IMR-90 (cell line): ENCODE data around the gene ZKSCAN1. TPM values are rescaled to one million over a fixed set of nuclear protein-coding genes. Genes with fewer than 3 reads are reported as not detected.

ENCODE experiments used
- ATAC-seq: fragments of 200-7000 bp; cut with Tn5 transposase; 2 replicates; pipeline ENCODE4 v1.9.1; 2020; ENCODE audit warnings: low read depth, mild to moderate bottlenecking, moderate library complexity
- BruUV-seq: library from RNA; stranded (reverse); fragments of 400-500 nt; replicated peaks from 2 replicates; lab custom pipeline; 2021; lab: Mats Ljungman, UMichigan
- CTCF ChIA-PET: fragments of 300-600 bp; formaldehyde crosslinking; extraction: SDS; loops from one replicate; lab custom pipeline; 2021; ENCODE audit warnings: antibody characterized with exemption; lab: Yijun Ruan, JAX
- POLR2A ChIA-PET: fragments of 300-600 bp; sonication (Branson Sonifier 250); formaldehyde crosslinking; loops from one replicate; lab custom pipeline; 2022; ENCODE audit warnings: antibody characterized with exemption; ENCODE audit not compliant: unreplicated experiment; lab: Charles Lee
- DNase-seq: peaks from one replicate; pipeline ENCODE4 v3.0.0; 2013
- H2AFZ ChIP-seq: replicated peaks from 2 replicates; pipeline ENCODE3; 2013; ENCODE audit warnings: low read length, mild to moderate bottlenecking; ENCODE audit not compliant: poor library complexity
- H2AK5ac ChIP-seq: 2 replicates; pipeline ENCODE4 v1.6.1; 2013; ENCODE audit warnings: low read depth, low read length, inconsistent platforms
- H2AK9ac ChIP-seq: replicated peaks from 2 replicates; pipeline ENCODE3; 2013; ENCODE audit warnings: mild to moderate bottlenecking, low read depth, low read length, moderate library complexity; ENCODE audit not compliant: poor library complexity
- H2BK120ac ChIP-seq: 2 replicates; pipeline ENCODE4 v1.6.1; 2013; ENCODE audit warnings: low read depth, low read length, inconsistent platforms
- H2BK15ac ChIP-seq: 3 replicates; pipeline ENCODE4 v1.6.1; 2013; ENCODE audit warnings: low read depth, low read length, inconsistent platforms
- H2BK20ac ChIP-seq: 2 replicates; pipeline ENCODE4 v1.6.1; 2013; ENCODE audit warnings: low read depth, mild to moderate bottlenecking, inconsistent platforms, low read length, moderate library complexity
- H2BK5ac ChIP-seq: 2 replicates; pipeline ENCODE4 v1.6.1; 2013; ENCODE audit warnings: mild to moderate bottlenecking, low read depth, low read length, inconsistent platforms; ENCODE audit not compliant: poor library complexity, severe bottlenecking
- H3K14ac ChIP-seq: replicated peaks from 2 replicates; pipeline ENCODE4 v1.6.1; 2013; ENCODE audit warnings: low read depth, low read length, inconsistent platforms
- H3K18ac ChIP-seq: 2 replicates; pipeline ENCODE4 v1.6.1; 2013; ENCODE audit warnings: low read depth, low read length, control low read depth
- H3K23ac ChIP-seq: 2 replicates; pipeline ENCODE4 v1.6.1; 2013; ENCODE audit warnings: low read depth, low read length, inconsistent platforms
- H3K27ac ChIP-seq: 2 replicates; pipeline ENCODE4 v1.5.1; 2013; ENCODE audit warnings: mild to moderate bottlenecking, control low read depth, low read length; ENCODE audit not compliant: insufficient read depth
- H3K27me3 ChIP-seq: 2 replicates; pipeline ENCODE4 v1.6.1; 2013; ENCODE audit warnings: low read length; ENCODE audit not compliant: control insufficient read depth, insufficient read depth
- H3K36me3 ChIP-seq: 2 replicates; pipeline ENCODE4 v1.6.1; 2013; ENCODE audit warnings: low read length, mixed read lengths; ENCODE audit not compliant: control insufficient read depth, insufficient read depth
- H3K4ac ChIP-seq: 2 replicates; pipeline ENCODE4 v1.6.1; 2013; ENCODE audit warnings: low read depth, low read length, inconsistent platforms
- H3K4me1 ChIP-seq: 2 replicates; pipeline ENCODE4 v1.6.1; 2013; ENCODE audit warnings: low read length, mixed read lengths; ENCODE audit not compliant: control insufficient read depth, insufficient read depth
- H3K4me2 ChIP-seq: 2 replicates; pipeline ENCODE4 v1.6.1; 2013; ENCODE audit warnings: low read depth, mild to moderate bottlenecking, control low read depth, low read length, moderate library complexity
- H3K4me3 ChIP-seq: 2 replicates; pipeline ENCODE4 v1.5.1; 2013; ENCODE audit warnings: low read depth, mild to moderate bottlenecking, control low read depth, low read length, moderate library complexity; ENCODE audit not compliant: insufficient read depth
- H3K56ac ChIP-seq: 2 replicates; pipeline ENCODE4 v1.6.1; 2013; ENCODE audit warnings: low read length, inconsistent platforms; ENCODE audit not compliant: insufficient read depth; ENCODE audit errors: extremely low read depth
- H3K79me1 ChIP-seq, 2 experiments: 2 replicates each; pipeline ENCODE4 v1.6.1; 2013; ENCODE audit warnings: low read length in 2 of 2, inconsistent platforms in 1 of 2, low read depth in 1 of 2
- H3K9ac ChIP-seq: 2 replicates; pipeline ENCODE4 v1.6.1; 2013; ENCODE audit warnings: low read depth, low read length, control low read depth
- H3K9me1 ChIP-seq: 2 replicates; pipeline ENCODE4 v1.6.1; 2013; ENCODE audit warnings: low read length, inconsistent platforms; ENCODE audit not compliant: insufficient read depth
- H3K9me3 ChIP-seq: 2 replicates; pipeline ENCODE4 v1.6.1; 2013; ENCODE audit warnings: low read length; ENCODE audit not compliant: control insufficient read depth, insufficient read depth
- H4K20me1 ChIP-seq: 2 replicates; pipeline ENCODE4 v1.6.1; 2013; ENCODE audit warnings: low read length, inconsistent platforms; ENCODE audit not compliant: insufficient read depth
- H4K5ac ChIP-seq: 2 replicates; pipeline ENCODE4 v1.6.1; 2013; ENCODE audit warnings: mild to moderate bottlenecking, low read depth, low read length, control low read depth
- H4K8ac ChIP-seq, 2 experiments: 2 replicates each; pipeline ENCODE4 v1.6.1; 2013; ENCODE audit warnings: low read depth in 2 of 2, low read length in 2 of 2, control low read depth in 1 of 2, inconsistent platforms in 1 of 2
- H4K91ac ChIP-seq: 2 replicates; pipeline ENCODE4 v1.6.1; 2013; ENCODE audit warnings: low read depth, low read length, inconsistent platforms; ENCODE audit not compliant: insufficient read depth
- BHLHE40 ChIP-seq: fragments of 150-350 bp; IDR thresholded peaks from 2 replicates; pipeline ENCODE4 v1.6.1; 2016; ENCODE audit warnings: mild to moderate bottlenecking, low read depth, low read length
- CEBPB ChIP-seq: IDR thresholded peaks from 2 replicates; pipeline ENCODE4 v1.6.1; 2012; ENCODE audit warnings: low read depth, low read length, improper control_type of control experiment
- CHD1 ChIP-seq: IDR thresholded peaks from 2 replicates; pipeline ENCODE4 v1.6.1; 2012; ENCODE audit warnings: low read depth, low read length, improper control_type of control experiment
- FOS ChIP-seq: fragments of 150-350 bp; IDR thresholded peaks from 2 replicates; pipeline ENCODE4 v1.6.1; 2016; ENCODE audit warnings: low read depth, low read length
- MAFK ChIP-seq: IDR thresholded peaks from 2 replicates; pipeline ENCODE4 v1.6.1; 2012; ENCODE audit warnings: low read depth, low read length, improper control_type of control experiment
- MAZ ChIP-seq: IDR thresholded peaks from 2 replicates; pipeline ENCODE4 v1.6.1; 2012; ENCODE audit warnings: low read depth, mild to moderate bottlenecking, low read length, improper control_type of control experiment, moderate library complexity, borderline replicate concordance
- MXI1 ChIP-seq: IDR thresholded peaks from 2 replicates; pipeline ENCODE4 v1.6.1; 2012; ENCODE audit warnings: low read depth, mild to moderate bottlenecking, low read length, moderate library complexity, borderline replicate concordance
- NFE2L2 ChIP-seq: fragments of 150-350 bp; IDR thresholded peaks from 2 replicates; pipeline ENCODE4 v1.6.1; 2016; ENCODE audit warnings: low read depth, mild to moderate bottlenecking, low read length
- POLR2A ChIP-seq: IDR thresholded peaks from 2 replicates; pipeline ENCODE4 v1.6.1; 2012; ENCODE audit warnings: mild to moderate bottlenecking, low read depth, low read length
- RAD21 ChIP-seq: IDR thresholded peaks from 2 replicates; pipeline ENCODE4 v1.6.1; 2012; ENCODE audit warnings: low read length, improper control_type of control experiment
- RCOR1 ChIP-seq: IDR thresholded peaks from 2 replicates; pipeline ENCODE4 v1.6.1; 2012; ENCODE audit warnings: mild to moderate bottlenecking, low read length, improper control_type of control experiment; ENCODE audit not compliant: insufficient replicate concordance
- RFX5 ChIP-seq: IDR thresholded peaks from 2 replicates; pipeline ENCODE4 v1.8.0; 2012; ENCODE audit warnings: low read depth, mild to moderate bottlenecking, low read length, moderate library complexity
- SMC3 ChIP-seq: fragments of 150-350 bp; IDR thresholded peaks from 2 replicates; pipeline ENCODE4 v1.6.1; 2016; ENCODE audit warnings: low read depth, mild to moderate bottlenecking, antibody characterized with exemption, low read length, moderate library complexity
- WGBS, 2 experiments: methylation state at CpG; one replicate each; pipeline versions ENCODE4 v1.1.5 to v1.1.7; 2013; ENCODE audit warnings: missing lambda C conversion rate in 2 of 2; ENCODE audit not compliant: insufficient read length in 1 of 2; ENCODE audit errors: extremely low coverage in 2 of 2; 5-methylcytosine and 5-hydroxymethylcytosine counted together
- dilution Hi-C: fragments of 300-500 bp; cut with HindIII; formaldehyde crosslinking; loops from one replicate; pipeline ENCODE4 v1.14.3; 2018; ENCODE audit warnings: low sequenced_read_pairs; ENCODE audit not compliant: unreplicated experiment
- in situ Hi-C: fragments of 300-500 bp; cut with MboI; formaldehyde crosslinking; loops from 3 replicates; pipeline ENCODE4 v1.14.3; 2019; ENCODE audit warnings: low sequenced_read_pairs, inconsistent platforms, mixed read lengths
- intact Hi-C: fragments of 100-400 bp; cut with micrococcal nuclease; formaldehyde crosslinking; loops from 2 replicates; pipeline ENCODE4 v1.10.0; 2022
- polyA plus RNA-seq, 3 experiments: library from polyadenylated mRNA; depleted of rRNA; stranded (reverse); fragments of >200 nt; gene quantifications; 2 replicates each; pipeline ENCODE4 v1.2.3, GENCODE V29; 2012; ENCODE audit warnings: low replicate concordance in 1 of 3
- total RNA-seq: library from RNA; depleted of rRNA; stranded (reverse); fragments of >200 nt; gene quantifications from 2 replicates; pipeline ENCODE4 v1.2.3, GENCODE V29; 2012
- TF ChIP-seq, protein P1 (sequence below): fragments of 150-350 bp; IDR thresholded peaks from 2 replicates; pipeline ENCODE4 v1.6.1; 2016; ENCODE audit warnings: low read depth, mild to moderate bottlenecking, low read length, moderate library complexity, borderline replicate concordance
- TF ChIP-seq, protein P2 (sequence below): conservative IDR thresholded peaks from 2 replicates; pipeline ENCODE4 v1.5.1; 2012; ENCODE audit warnings: mild to moderate bottlenecking, low read depth, low read length, improper control_type of control experiment
- TF ChIP-seq, protein P3 (sequence below): fragments of 150-350 bp; IDR thresholded peaks from 2 replicates; pipeline ENCODE4 v1.6.1; 2017; ENCODE audit warnings: mild to moderate bottlenecking, antibody characterized with exemption, low read length, low read depth

The ZKSCAN1 gene
- total and polyA plus RNA-seq, 2 of the 4 experiments (the other 2 are of a cell fraction): 13.7 to 40.7 TPM

DNA sequence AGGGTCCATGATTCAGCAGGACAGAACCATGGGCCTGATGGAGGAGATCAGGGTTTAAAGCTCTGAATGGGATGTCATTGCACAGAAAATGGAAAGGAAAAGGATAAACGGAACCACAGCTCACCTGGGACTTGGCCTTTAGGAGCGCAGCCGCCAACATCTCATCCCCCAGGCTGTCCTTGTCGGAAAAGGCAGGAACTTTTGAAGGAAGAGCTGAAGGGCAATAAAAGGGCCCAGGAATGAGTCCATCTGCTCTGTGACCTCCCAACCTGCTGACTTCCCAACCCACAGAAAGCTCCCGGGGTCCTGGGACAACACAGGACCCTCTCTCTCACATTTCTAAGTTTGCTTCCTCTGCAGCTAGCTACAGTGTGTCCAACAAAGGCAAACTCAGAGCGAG, 60.0 kb downstream of the ZKSCAN1 start:
- no peak for ATAC-seq
- no peak overlapping the region for H2BK120ac ChIP-seq
- in situ Hi-C loops (no loop called here), dilution Hi-C loops (no loop called here), intact Hi-C loops (no loop called here)
- H3K4me3 ChIP-seq: no peak overlapping the region
- peaks cover 84% of the 10 kb centered on the region for H3K36me3 ChIP-seq
- H3K4ac ChIP-seq: no peak overlapping the region
- H2AK9ac ChIP-seq: no peak overlapping the region
- no peak overlapping the region for H2BK15ac ChIP-seq
- no peak overlapping the region for H3K4me2 ChIP-seq
- peaks cover 5% of the 10 kb centered on the region; the same call in 1 of the 2 replicates for H3K9me1 ChIP-seq
- no peak overlapping the region for H4K5ac ChIP-seq
- H3K27ac ChIP-seq: no peak overlapping the region
- no peak overlapping the region for H2AK5ac ChIP-seq
- DNase-seq: no peak
- H3K4me1 ChIP-seq: peaks cover 3% of the 10 kb centered on the region; the same call in 1 of the 2 replicates
- no peak overlapping the region for H2BK20ac ChIP-seq
- no TSS peak for BruUV-seq
- no peak overlapping the region for H4K91ac ChIP-seq
- 93% methylated on average over 3 of the region's 6 CpGs; no CpG with 5 or more reads in 1 of the 2 experiments for WGBS, 2 experiments
- H3K56ac ChIP-seq: no peak overlapping the region
- H2BK5ac ChIP-seq: no peak overlapping the region
- H2AFZ ChIP-seq: no peak overlapping the region
- ChIA-PET CTCF (interaction anchor here (0.6 to 0.7 kb wide), 2 partner anchors 27 to 59 kb away, joined by 3 to 7 read pairs; no protein-coding TSS in a partner anchor), POLR2A (no interaction called here)
- peaks cover 29 to 64% of the 10 kb centered on the region in 2 experiments for H3K79me1 ChIP-seq
- H3K9me3 ChIP-seq: peaks cover 56% of the 10 kb centered on the region
- TF ChIP-seq, protein P1, sequence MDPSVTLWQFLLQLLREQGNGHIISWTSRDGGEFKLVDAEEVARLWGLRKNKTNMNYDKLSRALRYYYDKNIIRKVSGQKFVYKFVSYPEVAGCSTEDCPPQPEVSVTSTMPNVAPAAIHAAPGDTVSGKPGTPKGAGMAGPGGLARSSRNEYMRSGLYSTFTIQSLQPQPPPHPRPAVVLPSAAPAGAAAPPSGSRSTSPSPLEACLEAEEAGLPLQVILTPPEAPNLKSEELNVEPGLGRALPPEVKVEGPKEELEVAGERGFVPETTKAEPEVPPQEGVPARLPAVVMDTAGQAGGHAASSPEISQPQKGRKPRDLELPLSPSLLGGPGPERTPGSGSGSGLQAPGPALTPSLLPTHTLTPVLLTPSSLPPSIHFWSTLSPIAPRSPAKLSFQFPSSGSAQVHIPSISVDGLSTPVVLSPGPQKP: no peak
- no peak for TF ChIP-seq RFX5
- TF ChIP-seq POLR2A: no peak
- TF ChIP-seq FOS: no peak
- TF ChIP-seq NFE2L2: no peak
- TF ChIP-seq RAD21: no peak
- TF ChIP-seq SMC3: no peak
- TF ChIP-seq MAFK: no peak
- no peak for TF ChIP-seq MXI1
- TF ChIP-seq, protein P2, sequence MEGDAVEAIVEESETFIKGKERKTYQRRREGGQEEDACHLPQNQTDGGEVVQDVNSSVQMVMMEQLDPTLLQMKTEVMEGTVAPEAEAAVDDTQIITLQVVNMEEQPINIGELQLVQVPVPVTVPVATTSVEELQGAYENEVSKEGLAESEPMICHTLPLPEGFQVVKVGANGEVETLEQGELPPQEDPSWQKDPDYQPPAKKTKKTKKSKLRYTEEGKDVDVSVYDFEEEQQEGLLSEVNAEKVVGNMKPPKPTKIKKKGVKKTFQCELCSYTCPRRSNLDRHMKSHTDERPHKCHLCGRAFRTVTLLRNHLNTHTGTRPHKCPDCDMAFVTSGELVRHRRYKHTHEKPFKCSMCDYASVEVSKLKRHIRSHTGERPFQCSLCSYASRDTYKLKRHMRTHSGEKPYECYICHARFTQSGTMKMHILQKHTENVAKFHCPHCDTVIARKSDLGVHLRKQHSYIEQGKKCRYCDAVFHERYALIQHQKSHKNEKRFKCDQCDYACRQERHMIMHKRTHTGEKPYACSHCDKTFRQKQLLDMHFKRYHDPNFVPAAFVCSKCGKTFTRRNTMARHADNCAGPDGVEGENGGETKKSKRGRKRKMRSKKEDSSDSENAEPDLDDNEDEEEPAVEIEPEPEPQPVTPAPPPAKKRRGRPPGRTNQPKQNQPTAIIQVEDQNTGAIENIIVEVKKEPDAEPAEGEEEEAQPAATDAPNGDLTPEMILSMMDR: no peak
- TF ChIP-seq MAZ: no peak
- no peak for TF ChIP-seq CHD1
- TF ChIP-seq RCOR1: no peak
- TF ChIP-seq CEBPB: no peak
- TF ChIP-seq, protein P3, sequence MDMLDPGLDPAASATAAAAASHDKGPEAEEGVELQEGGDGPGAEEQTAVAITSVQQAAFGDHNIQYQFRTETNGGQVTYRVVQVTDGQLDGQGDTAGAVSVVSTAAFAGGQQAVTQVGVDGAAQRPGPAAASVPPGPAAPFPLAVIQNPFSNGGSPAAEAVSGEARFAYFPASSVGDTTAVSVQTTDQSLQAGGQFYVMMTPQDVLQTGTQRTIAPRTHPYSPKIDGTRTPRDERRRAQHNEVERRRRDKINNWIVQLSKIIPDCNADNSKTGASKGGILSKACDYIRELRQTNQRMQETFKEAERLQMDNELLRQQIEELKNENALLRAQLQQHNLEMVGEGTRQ: no peak
- TF ChIP-seq BHLHE40: no peak
- no peak overlapping the region for H3K23ac ChIP-seq
- H3K9ac ChIP-seq: no peak overlapping the region
- H3K18ac ChIP-seq: no peak overlapping the region
- H4K8ac ChIP-seq: no peak overlapping the region
- peaks cover 20% of the 10 kb centered on the region for H4K20me1 ChIP-seq
- no peaks in the 10 kb centered on the region for H3K27me3 ChIP-seq
- H3K14ac ChIP-seq: no peak overlapping the region
